Tibial nerve (tissue), 4 donors: ENCODE results near the gene DNASE1L3. TPM values are rescaled to one million over a fixed set of nuclear protein-coding genes. Genes with fewer than 3 reads are reported as not detected.

ENCODE experiments used
- DNase-seq, 2 donors: peaks; one replicate each; pipeline ENCODE4 v3.0.0-alpha.2; 2019; ENCODE audit warnings: low spot score in 2 of 2
- H3K27ac ChIP-seq, 4 donors: fragments of 200-600 bp; sonication (generic) in 3 of 4; one replicate each; pipeline ENCODE4 v1.5.1; 2017 to 2019; ENCODE audit warnings: mild to moderate bottlenecking in 1 of 4
- H3K27me3 ChIP-seq, 2 donors: fragments of 200-600 bp; sonication (generic) in 1 of 2; one replicate each; pipeline versions ENCODE4 v1.5.1 to v1.6.0; 2017 to 2019
- H3K36me3 ChIP-seq, 3 donors: fragments of 200-600 bp; sonication (generic); one replicate each; pipeline ENCODE4 v1.5.1; 2018 to 2019
- H3K4me1 ChIP-seq, 4 donors: fragments of 200-600 bp; sonication (generic) in 3 of 4; one replicate each; pipeline ENCODE4 v1.5.1; 2017 to 2019
- H3K4me3 ChIP-seq, 4 donors: fragments of 200-600 bp; sonication (generic) in 3 of 4; one replicate each; pipeline ENCODE4 v1.5.1; 2017 to 2019; ENCODE audit warnings: mild to moderate bottlenecking in 1 of 4, moderate library complexity in 1 of 4
- H3K9me3 ChIP-seq, 4 donors: fragments of 200-600 bp; sonication (generic) in 3 of 4; one replicate each; pipeline ENCODE4 v1.5.1; 2017 to 2019
- EP300 ChIP-seq, 2 donors: sonication (generic); formaldehyde crosslinking; IDR thresholded peaks; one replicate each; pipeline ENCODE4 v1.6.1; 2017; ENCODE audit warnings: antibody characterized with exemption in 2 of 2, mild to moderate bottlenecking in 1 of 2
- POLR2A ChIP-seq, 2 donors: fragments of 450-650 bp; IDR thresholded peaks; one replicate each; pipeline ENCODE4 v1.6.1; 2017; ENCODE audit warnings: antibody characterized with exemption in 2 of 2, mild to moderate bottlenecking in 2 of 2, moderate library complexity in 2 of 2
- WGBS, 2 donors: methylation state at CpG; one replicate each; pipeline ENCODE4 v1.1.5; 2018; 5-methylcytosine and 5-hydroxymethylcytosine counted together
- total RNA-seq, 4 donors: library from RNA; depleted of rRNA; stranded (reverse); fragments of >200 nt; gene quantifications; one replicate each; pipeline ENCODE4 v1.1.0, GENCODE V29; 2016
- TF ChIP-seq, protein P1 (sequence below), 5 experiments: fragments of 200-600 bp in 3 of 5; fragments of 450-650 bp in 2 of 5; sonication (generic) in 3 of 5; IDR thresholded peaks; one replicate each; pipeline ENCODE4 v1.5.1; 2016 to 2019; ENCODE audit warnings: antibody characterized with exemption in 5 of 5, mild to moderate bottlenecking in 3 of 5, moderate library complexity in 2 of 5

DNASE1L3 gene
- total RNA-seq, 4 donors from 2014 or later, result 0.39 to 12.9 (median 1.5) TPM

DNA sequence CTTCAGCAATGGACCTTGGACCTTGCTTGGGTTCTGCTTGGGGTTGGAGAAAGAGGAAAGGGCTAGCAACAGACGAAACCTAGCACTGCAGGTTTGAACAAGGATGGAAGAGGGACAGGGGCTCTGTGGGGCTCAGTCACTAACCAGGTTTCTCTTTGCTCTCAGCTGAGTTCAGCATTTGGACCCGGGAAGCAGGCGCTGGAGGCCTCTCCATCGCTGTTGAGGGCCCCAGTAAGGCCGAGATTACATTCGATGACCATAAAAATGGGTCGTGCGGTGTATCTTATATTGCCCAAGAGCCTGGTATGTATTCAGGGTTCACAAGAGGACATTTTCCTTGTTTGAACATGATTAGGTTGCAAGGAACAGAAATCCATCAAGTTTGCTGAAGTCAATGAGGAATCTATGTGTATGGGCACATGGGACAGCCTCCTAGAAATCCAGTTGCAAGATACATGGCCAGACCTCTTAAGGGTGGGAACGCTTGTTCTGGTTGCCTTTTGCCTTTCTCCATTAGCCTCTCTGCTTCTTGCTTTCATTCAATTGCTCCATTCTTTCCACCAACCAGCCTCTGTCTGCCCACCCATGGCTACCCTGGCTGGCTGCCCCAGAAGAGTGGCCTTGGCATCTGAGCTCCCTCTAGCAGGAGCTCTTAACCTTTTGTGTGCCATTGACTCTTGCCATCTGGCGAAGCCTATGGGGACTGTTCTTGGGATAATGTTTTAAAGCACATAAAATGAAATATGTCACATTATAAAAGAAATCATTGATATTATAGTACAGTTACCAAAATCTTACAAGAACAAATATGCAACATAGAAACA, 55.9 kb downstream of the DNASE1L3 start:
- Histone ChIP-seq H3K27ac (peak overlapping the region in 2 of 4 donors; percentile 76 to 77), H3K4me1 (peaks cover 0 to 51% (median 4%) of the 10 kb centered on the region in 4 donors), H3K9me3 (no peaks in the 10 kb centered on the region), H3K27me3 (no peaks in the 10 kb centered on the region), H3K36me3 (peaks cover 0 to 68% (median 4%) of the 10 kb centered on the region in 3 donors), H3K4me3 (no peak overlapping the region)
- DNase-seq, result no peak
- TF ChIP-seq EP300 (IDR thresholded peaks at IDR 0.05) (peak in 1 of 2 donors; percentile 27), POLR2A (IDR thresholded peaks at IDR 0.05) (no peak)
- TF ChIP-seq, protein P1, sequence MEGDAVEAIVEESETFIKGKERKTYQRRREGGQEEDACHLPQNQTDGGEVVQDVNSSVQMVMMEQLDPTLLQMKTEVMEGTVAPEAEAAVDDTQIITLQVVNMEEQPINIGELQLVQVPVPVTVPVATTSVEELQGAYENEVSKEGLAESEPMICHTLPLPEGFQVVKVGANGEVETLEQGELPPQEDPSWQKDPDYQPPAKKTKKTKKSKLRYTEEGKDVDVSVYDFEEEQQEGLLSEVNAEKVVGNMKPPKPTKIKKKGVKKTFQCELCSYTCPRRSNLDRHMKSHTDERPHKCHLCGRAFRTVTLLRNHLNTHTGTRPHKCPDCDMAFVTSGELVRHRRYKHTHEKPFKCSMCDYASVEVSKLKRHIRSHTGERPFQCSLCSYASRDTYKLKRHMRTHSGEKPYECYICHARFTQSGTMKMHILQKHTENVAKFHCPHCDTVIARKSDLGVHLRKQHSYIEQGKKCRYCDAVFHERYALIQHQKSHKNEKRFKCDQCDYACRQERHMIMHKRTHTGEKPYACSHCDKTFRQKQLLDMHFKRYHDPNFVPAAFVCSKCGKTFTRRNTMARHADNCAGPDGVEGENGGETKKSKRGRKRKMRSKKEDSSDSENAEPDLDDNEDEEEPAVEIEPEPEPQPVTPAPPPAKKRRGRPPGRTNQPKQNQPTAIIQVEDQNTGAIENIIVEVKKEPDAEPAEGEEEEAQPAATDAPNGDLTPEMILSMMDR (IDR thresholded peaks at IDR 0.05), result no peak
- WGBS, 2 donors, result 79 to 86% methylated on average over 10 of the region's 10 CpGs

DNA sequence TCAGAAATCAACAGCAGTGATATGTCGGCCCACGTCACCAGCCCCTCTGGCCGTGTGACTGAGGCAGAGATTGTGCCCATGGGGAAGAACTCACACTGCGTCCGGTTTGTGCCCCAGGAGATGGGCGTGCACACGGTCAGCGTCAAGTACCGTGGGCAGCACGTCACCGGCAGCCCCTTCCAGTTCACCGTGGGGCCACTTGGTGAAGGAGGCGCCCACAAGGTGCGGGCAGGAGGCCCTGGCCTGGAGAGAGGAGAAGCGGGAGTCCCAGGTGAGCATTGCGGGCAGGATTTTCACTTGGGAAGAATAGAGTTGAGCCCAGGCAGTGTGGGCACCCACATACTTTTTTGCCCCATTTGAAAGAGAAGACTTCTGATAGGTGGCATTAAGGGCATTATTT, 57.4 kb downstream of the DNASE1L3 start:
- Histone ChIP-seq H3K9me3 (no peaks in the 10 kb centered on the region), H3K4me3 (no peak overlapping the region), H3K4me1 (peaks cover 0 to 50% (median 0%) of the 10 kb centered on the region in 4 donors), H3K27me3 (no peaks in the 10 kb centered on the region), H3K36me3 (peaks cover 0 to 75% (median 8%) of the 10 kb centered on the region in 3 donors), H3K27ac (peak overlapping the region in 2 of 4 donors; percentile 76 to 77)
- DNase-seq, result no peak
- 91 to 93% methylated on average over 15 to 16 of the region's 16 CpGs for WGBS, 2 donors
- TF ChIP-seq EP300 (IDR thresholded peaks at IDR 0.05), result no peak
- no peak for TF ChIP-seq POLR2A (IDR thresholded peaks at IDR 0.05)
- TF ChIP-seq, protein P1 (IDR thresholded peaks at IDR 0.05), result no peak

DNA sequence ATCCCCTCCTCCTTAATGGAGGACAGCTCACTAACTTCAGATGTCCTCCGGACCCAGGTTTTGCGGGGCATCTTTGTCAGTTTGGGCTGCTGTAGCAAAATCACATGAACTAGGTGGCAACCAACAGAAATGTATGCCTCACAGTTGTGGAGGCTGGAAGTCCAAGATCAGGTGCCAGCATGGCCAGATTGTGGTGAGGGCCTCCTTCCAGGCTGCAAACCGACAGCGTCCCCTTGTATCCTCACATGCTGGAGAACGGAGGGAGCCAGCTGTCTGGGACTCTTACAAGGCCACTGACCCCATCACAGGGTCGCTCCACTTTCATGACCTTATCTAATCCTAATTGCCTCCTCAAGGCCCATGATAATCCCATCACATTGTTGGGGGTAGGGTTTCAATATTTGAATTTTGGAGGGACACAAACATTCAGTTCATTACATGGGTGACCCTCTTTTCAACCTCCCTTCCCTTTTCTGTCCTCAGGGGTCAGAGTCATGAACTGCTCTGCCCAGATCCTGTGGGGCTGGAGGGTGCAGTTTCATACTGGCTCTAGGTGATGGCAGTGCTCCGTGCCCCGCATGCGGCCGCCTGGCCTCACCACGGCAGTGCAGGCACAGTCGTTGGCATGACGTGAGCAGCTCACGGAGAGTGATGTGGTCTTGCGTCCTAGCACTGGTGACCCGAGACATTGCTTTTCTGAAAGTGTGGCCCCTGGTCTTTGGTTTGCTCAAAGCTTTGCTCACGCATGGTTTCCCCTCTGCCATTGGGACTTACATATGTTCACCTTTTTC, 58.4 kb downstream of the DNASE1L3 start:
- Histone ChIP-seq H3K4me3 (no peak overlapping the region), H3K9me3 (no peaks in the 10 kb centered on the region), H3K27me3 (no peaks in the 10 kb centered on the region), H3K27ac (peak overlapping the region in 3 of 4 donors; percentile 52 to 77 (median 76)), H3K36me3 (peaks cover 0 to 84% (median 8%) of the 10 kb centered on the region in 3 donors), H3K4me1 (peaks cover 0 to 50% (median 0%) of the 10 kb centered on the region in 4 donors)
- DNase-seq, result no peak
- WGBS, 2 donors, result 88 to 94% methylated on average over 17 of the region's 17 CpGs
- TF ChIP-seq EP300 (IDR thresholded peaks at IDR 0.05) (no peak), POLR2A (IDR thresholded peaks at IDR 0.05) (no peak)
- TF ChIP-seq, protein P1 (IDR thresholded peaks at IDR 0.05), result no peak

DNA sequence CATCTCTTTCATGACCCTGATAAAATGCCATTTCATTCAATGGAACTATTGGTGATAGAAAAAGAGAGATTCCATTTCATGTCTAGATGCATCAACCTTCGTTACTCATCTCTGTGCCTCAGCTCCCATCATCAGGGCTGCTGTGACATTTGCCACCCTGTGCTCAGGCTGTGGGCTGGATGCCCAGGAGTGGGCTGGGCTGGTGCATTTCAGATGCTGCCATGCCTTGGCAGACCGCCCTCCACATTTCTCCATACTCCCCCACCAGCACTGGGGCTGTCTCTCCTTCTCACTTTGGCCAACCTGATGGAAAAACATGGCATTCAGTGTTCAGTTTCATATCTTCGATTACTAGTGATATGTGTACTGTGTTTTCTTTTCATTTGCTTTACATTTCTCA, 59.1 kb downstream of the DNASE1L3 start:
- TF ChIP-seq, protein P1 (IDR thresholded peaks at IDR 0.05), result no peak
- peak in 1 of 2 donors; percentile 62 for TF ChIP-seq EP300 (IDR thresholded peaks at IDR 0.05)
- peak overlapping the region in 2 of 4 donors; percentile 76 to 77 for H3K27ac ChIP-seq
- H3K4me3 ChIP-seq, result no peak overlapping the region
- H3K9me3 ChIP-seq, result no peaks in the 10 kb centered on the region
- WGBS, 2 donors, result 44 to 55% methylated on average over 3 of the region's 3 CpGs
- H3K36me3 ChIP-seq, result peaks cover 0 to 87% (median 13%) of the 10 kb centered on the region in 3 donors
- H3K4me1 ChIP-seq, result peaks cover 0 to 46% (median 0%) of the 10 kb centered on the region in 4 donors
- H3K27me3 ChIP-seq, result no peaks in the 10 kb centered on the region
- no peak for DNase-seq
